ENCODE measurements around the gene C12orf42. TPM values are rescaled to one million over a fixed set of nuclear protein-coding genes. Genes with fewer than 3 reads are reported as not detected.

Gene C12orf42
- total RNA-seq, 1 donor from 2014 or later = 0.29 TPM

GRCh38 chr12:103373088-103373523 is 122.7 kb downstream of the C12orf42 start:
- no peak for TF ChIP-seq CTCF (IDR thresholded peaks at IDR 0.05; ENCODE audit: unreplicated experiment)
- H3K4me3 Mint-ChIP-seq (ENCODE audit: low read depth) = no peak overlapping the region
- H3K27ac Mint-ChIP-seq = no peak overlapping the region
- H3K27me3 Mint-ChIP-seq = peaks cover 89% of the 10 kb centered on the region
- no peak for DNase-seq (ENCODE audit: low spot score, unreplicated experiment)
- H3K4me1 Mint-ChIP-seq (ENCODE audit: low read depth) = peaks cover 17% of the 10 kb centered on the region
- H3K9me3 Mint-ChIP-seq (ENCODE audit: low read depth) = no peaks in the 10 kb centered on the region
- H3K36me3 Mint-ChIP-seq (ENCODE audit: insufficient read depth) = no peaks in the 10 kb centered on the region

GRCh38 chr12:103369929-103370328 is 125.8 kb downstream of the C12orf42 start:
- H3K4me3 Mint-ChIP-seq (ENCODE audit: low read depth) = no peak overlapping the region
- peaks cover 95% of the 10 kb centered on the region for H3K27me3 Mint-ChIP-seq
- no peaks in the 10 kb centered on the region for H3K36me3 Mint-ChIP-seq (ENCODE audit: insufficient read depth)
- peaks cover 14% of the 10 kb centered on the region for H3K9me3 Mint-ChIP-seq (ENCODE audit: low read depth)
- H3K27ac Mint-ChIP-seq = no peak overlapping the region
- DNase-seq (ENCODE audit: low spot score, unreplicated experiment) = no peak
- TF ChIP-seq CTCF (IDR thresholded peaks at IDR 0.05; ENCODE audit: unreplicated experiment) = no peak
- peaks cover 17% of the 10 kb centered on the region for H3K4me1 Mint-ChIP-seq (ENCODE audit: low read depth)

- no peak for TF ChIP-seq CTCF (IDR thresholded peaks at IDR 0.05; ENCODE audit: unreplicated experiment)
- Mint-ChIP-seq H3K4me1 (ENCODE audit: low read depth) (peaks cover 4% of the 10 kb centered on the region), H3K27me3 (peaks cover 98% of the 10 kb centered on the region), H3K9me3 (ENCODE audit: low read depth) (peaks cover 28% of the 10 kb centered on the region), H3K4me3 (ENCODE audit: low read depth) (no peak overlapping the region), H3K36me3 (ENCODE audit: insufficient read depth) (no peaks in the 10 kb centered on the region), H3K27ac (no peak overlapping the region)
- no peak for DNase-seq (ENCODE audit: low spot score, unreplicated experiment)
Measured at GRCh38 chr12:103368167-103368566, 127.6 kb downstream of the C12orf42 start.

- no peaks in the 10 kb centered on the region for H3K4me1 Mint-ChIP-seq (ENCODE audit: low read depth)
- no peaks in the 10 kb centered on the region for H3K9me3 Mint-ChIP-seq (ENCODE audit: low read depth)
- peaks cover 78% of the 10 kb centered on the region for H3K27me3 Mint-ChIP-seq
- H3K4me3 Mint-ChIP-seq (ENCODE audit: low read depth) = no peak overlapping the region
- no peak for TF ChIP-seq CTCF (IDR thresholded peaks at IDR 0.05; ENCODE audit: unreplicated experiment)
- no peaks in the 10 kb centered on the region for H3K36me3 Mint-ChIP-seq (ENCODE audit: insufficient read depth)
- DNase-seq (ENCODE audit: low spot score, unreplicated experiment) = no peak
- H3K27ac Mint-ChIP-seq = no peak overlapping the region
Measured at GRCh38 chr12:103354403-103354802, 141.4 kb downstream of the C12orf42 start.

- no peaks in the 10 kb centered on the region for H3K9me3 Mint-ChIP-seq (ENCODE audit: low read depth)
- H3K36me3 Mint-ChIP-seq (ENCODE audit: insufficient read depth) = no peaks in the 10 kb centered on the region
- no peak for DNase-seq (ENCODE audit: low spot score, unreplicated experiment)
- TF ChIP-seq CTCF (IDR thresholded peaks at IDR 0.05; ENCODE audit: unreplicated experiment) = no peak
- no peak overlapping the region for H3K4me3 Mint-ChIP-seq (ENCODE audit: low read depth)
- no peak overlapping the region for H3K27ac Mint-ChIP-seq
- H3K4me1 Mint-ChIP-seq (ENCODE audit: low read depth) = no peaks in the 10 kb centered on the region
- H3K27me3 Mint-ChIP-seq = peaks cover 77% of the 10 kb centered on the region
Measured at GRCh38 chr12:103353913-103354312, 141.9 kb downstream of the C12orf42 start.
